SK-N-SH treated with all-trans-retinoic acid at 6 μM for 48 hours (cell line): ENCODE results near the gene DNLZ.

Experiments
- ESRRG ChIP-seq: fragments of 250-450 bp; sonication (Bioruptor Pico); IDR thresholded peaks from 2 replicates; pipeline ENCODE4 v1.6.1; 2021; ENCODE audit warnings: mild to moderate bottlenecking
- GLIS3 ChIP-seq: fragments of 250-450 bp; sonication (Bioruptor Pico); IDR thresholded peaks from 2 replicates; pipeline ENCODE4 v1.5.0; 2020; ENCODE audit warnings: mild to moderate bottlenecking, moderate library complexity
- PATZ1 ChIP-seq: fragments of 250-450 bp; sonication (Bioruptor Pico); IDR thresholded peaks from 2 replicates; pipeline ENCODE4 v1.8.0; 2020; ENCODE audit warnings: mild to moderate bottlenecking, moderate library complexity, borderline replicate concordance

GRCh38 chr9:136353757-136354488 is 9.6 kb downstream of the DNLZ start:
- no peak for TF ChIP-seq GLIS3 (CRISPR knock-in tag)
- TF ChIP-seq ESRRG: no peak
- no peak for TF ChIP-seq PATZ1 (CRISPR knock-in tag)
